ENCODE data around the gene TMEM248.
"Not testable (repeated sequence)": the region's sequence is repeated elsewhere in the genome, so short reads cannot be mapped to it uniquely, and the experiment has no call there.

Gene TMEM248

GRCh38 chr7:66920769-66921395 is at the start of gene TMEM248:
Gene TMEM248 (plus strand): TSS chr7:66921225. CDS start chr7:66941866, 20,641 bp downstream.
- DNase-seq (ENCODE audit: low spot score): peak; percentile 88

- no peak for DNase-seq (ENCODE audit: low spot score)
These were observed 47.5 kb upstream of the TMEM248 start for GRCh38 chr7:66873476-66873875.

GRCh38 chr7:66877577-66878300 is 43.3 kb upstream of the TMEM248 start:
- DNase-seq (ENCODE audit: low spot score): peak; percentile 10

- DNase-seq (ENCODE audit: low spot score): not testable (repeated sequence)
These were observed 42.7 kb upstream of the TMEM248 start for GRCh38 chr7:66878301-66878685.

GRCh38 chr7:66880053-66880452 is 41.0 kb upstream of the TMEM248 start:
- DNase-seq (ENCODE audit: low spot score): no peak

GRCh38 chr7:66880577-66880976 is 40.4 kb upstream of the TMEM248 start:
- DNase-seq (ENCODE audit: low spot score): not testable (repeated sequence)

GRCh38 chr7:66883716-66884115 is 37.3 kb upstream of the TMEM248 start:
- DNase-seq (ENCODE audit: low spot score): peak; percentile 12

GRCh38 chr7:66884556-66884955 is 36.5 kb upstream of the TMEM248 start:
- DNase-seq (ENCODE audit: low spot score): not testable (repeated sequence)

- no peak for DNase-seq (ENCODE audit: low spot score)
These were observed 34.9 kb upstream of the TMEM248 start for GRCh38 chr7:66886152-66886551.

- DNase-seq (ENCODE audit: low spot score): not testable (repeated sequence)
These were observed 32.8 kb upstream of the TMEM248 start for GRCh38 chr7:66888223-66888622.

GRCh38 chr7:66894463-66895080 is 26.5 kb upstream of the TMEM248 start:
- DNase-seq (ENCODE audit: low spot score): no peak

- DNase-seq (ENCODE audit: low spot score): no peak
These were observed 24.6 kb upstream of the TMEM248 start for GRCh38 chr7:66896441-66896840.

GRCh38 chr7:66899552-66900280 is 21.3 kb upstream of the TMEM248 start:
- no peak for DNase-seq (ENCODE audit: low spot score)

GRCh38 chr7:66901941-66902843 is 18.8 kb upstream of the TMEM248 start:
- no peak for DNase-seq (ENCODE audit: low spot score)

GRCh38 chr7:66902844-66903180 is 18.2 kb upstream of the TMEM248 start:
- DNase-seq (ENCODE audit: low spot score): no peak

GRCh38 chr7:66903360-66904062 is 17.5 kb upstream of the TMEM248 start:
- no peak for DNase-seq (ENCODE audit: low spot score)

- no peak for DNase-seq (ENCODE audit: low spot score)
These were observed 16.9 kb upstream of the TMEM248 start for GRCh38 chr7:66904063-66904593.

GRCh38 chr7:66905278-66905677 is 15.7 kb upstream of the TMEM248 start:
- DNase-seq (ENCODE audit: low spot score): no peak

GRCh38 chr7:66905689-66906088 is 15.3 kb upstream of the TMEM248 start:
- no peak for DNase-seq (ENCODE audit: low spot score)

GRCh38 chr7:66907731-66908130 is 13.3 kb upstream of the TMEM248 start:
- DNase-seq (ENCODE audit: low spot score): no peak

GRCh38 chr7:66908598-66908997 is 12.4 kb upstream of the TMEM248 start:
- DNase-seq (ENCODE audit: low spot score): not testable (repeated sequence)

All from AG08395 (cell line).